Common myeloid progenitor, CD34-positive (primary cell): Measurements from ENCODE around the gene TEX52. TPM values are rescaled to one million over a fixed set of nuclear protein-coding genes. Genes with fewer than 3 reads are reported as not detected.

Experiments
- CTCF ChIA-PET: fragments of 350-600 bp; sonication (Branson Sonifier 250); formaldehyde crosslinking; loops from one replicate; lab custom pipeline; 2021; ENCODE audit warnings: antibody characterized with exemption; lab: Charles Lee
- POLR2A ChIA-PET: fragments of 350-600 bp; sonication (Branson Sonifier 250); formaldehyde crosslinking; loops from one replicate; lab custom pipeline; 2021; ENCODE audit warnings: antibody characterized with exemption; lab: Charles Lee
- DNase-seq, 3 donors: peaks; one replicate each; pipeline versions ENCODE4 v3.0.0 to v3.0.0-alpha.2; 2013
- H3K27ac ChIP-seq, 2 experiments: 1 replicate in 1 of 2; 2 replicates in 1 of 2; pipeline ENCODE4 v1.7.0; 2013; ENCODE audit warnings: inconsistent platforms in 2 of 2, low read length in 2 of 2, mild to moderate bottlenecking in 2 of 2, low read depth in 1 of 2, moderate library complexity in 1 of 2; ENCODE audit not compliant: severe bottlenecking in 2 of 2, insufficient read depth in 1 of 2, poor library complexity in 1 of 2
- H3K27me3 ChIP-seq, 5 experiments: replicated peaks in 2 of 5; 1 replicate in 3 of 5; 2 replicates in 2 of 5; pipeline versions ENCODE4 v1.6.1 to v1.7.0; 2013; ENCODE audit warnings: low read length in 4 of 5, mild to moderate bottlenecking in 2 of 5, moderate library complexity in 2 of 5, inconsistent platforms in 1 of 5; ENCODE audit not compliant: insufficient read depth in 5 of 5, control insufficient read depth in 4 of 5
- H3K36me3 ChIP-seq, 4 experiments: 1 replicate in 2 of 4; 2 replicates in 2 of 4; pipeline versions ENCODE4 v1.6.1 to v1.7.0; 2013; ENCODE audit warnings: low read length in 3 of 4, control low read depth in 1 of 4, mild to moderate bottlenecking in 1 of 4; ENCODE audit not compliant: control insufficient read depth in 4 of 4, insufficient read depth in 4 of 4
- H3K4me1 ChIP-seq, 4 experiments: 1 replicate in 3 of 4; 2 replicates in 1 of 4; pipeline versions ENCODE4 v1.6.1 to v1.7.1; 2013; ENCODE audit warnings: low read length in 3 of 4, mild to moderate bottlenecking in 3 of 4, control low read depth in 1 of 4, inconsistent platforms in 1 of 4, moderate library complexity in 1 of 4; ENCODE audit not compliant: control insufficient read depth in 4 of 4, insufficient read depth in 4 of 4; ENCODE audit errors: control extremely low read depth in 1 of 4
- H3K4me3 ChIP-seq, 7 experiments: 1 replicate in 4 of 7; 2 replicates in 3 of 7; pipeline versions ENCODE4 v1.5.1 to v1.7.0; 2013; ENCODE audit warnings: mild to moderate bottlenecking in 7 of 7, low read length in 6 of 7, moderate library complexity in 6 of 7, inconsistent platforms in 2 of 7, low read depth in 2 of 7, control low read depth in 1 of 7; ENCODE audit not compliant: insufficient read depth in 4 of 7, control insufficient read depth in 1 of 7; ENCODE audit errors: extremely low read depth in 1 of 7
- H3K9me3 ChIP-seq, 5 experiments: 1 replicate in 4 of 5; 2 replicates in 1 of 5; pipeline versions ENCODE4 v1.6.1 to v1.7.1; 2013; ENCODE audit warnings: low read length in 4 of 5, mild to moderate bottlenecking in 2 of 5, inconsistent platforms in 1 of 5, low read depth in 1 of 5, moderate library complexity in 1 of 5; ENCODE audit not compliant: control insufficient read depth in 4 of 5, insufficient read depth in 2 of 5; ENCODE audit errors: control extremely low read depth in 1 of 5
- WGBS: methylation state at CpG from one replicate; pipeline ENCODE4 v1.1.5; 2013; ENCODE audit not compliant: insufficient coverage; 5-methylcytosine and 5-hydroxymethylcytosine counted together
- polyA plus RNA-seq: library from polyadenylated mRNA; unstranded; fragments of 120-200 nt; gene quantifications from one replicate; pipeline ENCODE4 v1.2.1, GENCODE V29; 2013

Gene TEX52
- 1.1 TPM for polyA plus RNA-seq

- WGBS: 88% methylated on average over 2 of the region's 3 CpGs
Measured at GRCh38 chr12:2857021-2857431, at the start of gene TEX52. TEX52 (minus strand) TSS chr12:2857039; CDS start chr12:2857026, 13 bp downstream.

GRCh38 chr12:2904260-2904659 lies 47.4 kb upstream of the TEX52 start:
- H3K27me3 ChIP-seq: no peaks in the 10 kb centered on the region
- no peaks in the 10 kb centered on the region for H3K36me3 ChIP-seq
- DNase-seq: no peak
- POLR2A ChIA-PET: no interaction called here
- H3K4me3 ChIP-seq: no peak overlapping the region
- no peaks in the 10 kb centered on the region for H3K9me3 ChIP-seq
- no peak overlapping the region for H3K27ac ChIP-seq
- WGBS: 73% methylated on average over 2 of the region's 2 CpGs
- no peaks in the 10 kb centered on the region for H3K4me1 ChIP-seq
- CTCF ChIA-PET: no interaction called here

More at GRCh38 chr12:2857021-2857431, at the start of gene TEX52:
- ChIA-PET CTCF (interaction anchor here (1.2 to 1.3 kb wide), 2 partner anchors 15 to 26 kb away, joined by 3 read pairs; no protein-coding TSS in a partner anchor), POLR2A (no interaction called here)
- Histone ChIP-seq H3K27ac (no peak within 1 kb of the TSS), H3K4me1 (no peaks in the 10 kb centered on the region), H3K27me3 (no peaks in the 10 kb centered on the region), H3K4me3 (no peak within 1 kb of the TSS), H3K36me3 (peaks cover 3 to 33% (median 20%) of the 10 kb centered on the region in 4 experiments), H3K9me3 (no peaks in the 10 kb centered on the region)
- no peak for DNase-seq

- ChIA-PET POLR2A (no interaction called here), CTCF (no interaction called here)
- no peaks in the 10 kb centered on the region for H3K27me3 ChIP-seq
- H3K4me1 ChIP-seq: no peaks in the 10 kb centered on the region
- no peak overlapping the region for H3K4me3 ChIP-seq
- DNase-seq: peak in 1 of 3 donors; percentile 30
- 93% methylated on average over 1 of the region's 4 CpGs for WGBS
- H3K36me3 ChIP-seq: no peaks in the 10 kb centered on the region
- H3K27ac ChIP-seq: no peak overlapping the region
- H3K9me3 ChIP-seq: no peaks in the 10 kb centered on the region
Measured at GRCh38 chr12:2902272-2902880, 45.5 kb upstream of the TEX52 start.

GRCh38 chr12:2900642-2901041 lies 43.8 kb upstream of the TEX52 start:
- no peak for DNase-seq
- no peaks in the 10 kb centered on the region for H3K4me1 ChIP-seq
- no peaks in the 10 kb centered on the region for H3K36me3 ChIP-seq
- no peaks in the 10 kb centered on the region for H3K27me3 ChIP-seq
- H3K9me3 ChIP-seq: no peaks in the 10 kb centered on the region
- ChIA-PET POLR2A (no interaction called here), CTCF (interaction anchor here (0.6 kb wide), 1 partner anchor 49 kb away, joined by 3 read pairs; no protein-coding TSS in a partner anchor)
- no peak overlapping the region for H3K27ac ChIP-seq
- WGBS: 93% methylated on average over 7 of the region's 8 CpGs
- H3K4me3 ChIP-seq: no peak overlapping the region

GRCh38 chr12:2897418-2897817 lies 40.6 kb upstream of the TEX52 start:
- POLR2A ChIA-PET: no interaction called here
- DNase-seq: no peak
- Histone ChIP-seq H3K27me3 (no peaks in the 10 kb centered on the region), H3K4me1 (no peaks in the 10 kb centered on the region), H3K4me3 (no peak overlapping the region), H3K9me3 (no peaks in the 10 kb centered on the region), H3K36me3 (no peaks in the 10 kb centered on the region), H3K27ac (no peak overlapping the region)
- CTCF ChIA-PET: no interaction called here
- 100% methylated on average over 4 of the region's 5 CpGs for WGBS

- H3K4me1 ChIP-seq: peaks cover 0 to 6% (median 5%) of the 10 kb centered on the region in 4 experiments
- CTCF ChIA-PET: no interaction called here
Measured at GRCh38 chr12:2895511-2895910, 38.7 kb upstream of the TEX52 start.

GRCh38 chr12:2895051-2895451 lies 38.2 kb upstream of the TEX52 start:
- WGBS: 83% methylated on average over 1 of the region's 2 CpGs
- ChIA-PET CTCF (no interaction called here), POLR2A (no interaction called here)
- H3K4me1 ChIP-seq: peaks cover 0 to 10% (median 9%) of the 10 kb centered on the region in 4 experiments
- H3K36me3 ChIP-seq: no peaks in the 10 kb centered on the region
- no peaks in the 10 kb centered on the region for H3K27me3 ChIP-seq
- H3K4me3 ChIP-seq: no peak overlapping the region
- no peak overlapping the region for H3K27ac ChIP-seq
- no peaks in the 10 kb centered on the region for H3K9me3 ChIP-seq
- DNase-seq: no peak

More at GRCh38 chr12:2895511-2895910, 38.7 kb upstream of the TEX52 start:
- no peak for DNase-seq
- Histone ChIP-seq H3K27me3 (no peaks in the 10 kb centered on the region), H3K9me3 (no peaks in the 10 kb centered on the region), H3K4me3 (no peak overlapping the region), H3K27ac (no peak overlapping the region), H3K36me3 (no peaks in the 10 kb centered on the region)
- WGBS: no CpG with 5 or more reads among the region's 2 CpGs
- POLR2A ChIA-PET: no interaction called here
